IPS-NIHi7 (cell line): ENCODE results near the gene STAT5A.
A peak's percentile ranks its signal among the peaks of the same experiment; 100 is the strongest.
"Not testable (repeated sequence)": the region's sequence is repeated elsewhere in the genome, so short reads cannot be mapped to it uniquely, and the experiment has no call there.

Experiments
- DNase-seq: peaks from one replicate; pipeline ENCODE4 v3.0.0; 2012; ENCODE audit warnings: mixed read lengths; ENCODE audit errors: extremely low spot score

The STAT5A gene

DNA sequence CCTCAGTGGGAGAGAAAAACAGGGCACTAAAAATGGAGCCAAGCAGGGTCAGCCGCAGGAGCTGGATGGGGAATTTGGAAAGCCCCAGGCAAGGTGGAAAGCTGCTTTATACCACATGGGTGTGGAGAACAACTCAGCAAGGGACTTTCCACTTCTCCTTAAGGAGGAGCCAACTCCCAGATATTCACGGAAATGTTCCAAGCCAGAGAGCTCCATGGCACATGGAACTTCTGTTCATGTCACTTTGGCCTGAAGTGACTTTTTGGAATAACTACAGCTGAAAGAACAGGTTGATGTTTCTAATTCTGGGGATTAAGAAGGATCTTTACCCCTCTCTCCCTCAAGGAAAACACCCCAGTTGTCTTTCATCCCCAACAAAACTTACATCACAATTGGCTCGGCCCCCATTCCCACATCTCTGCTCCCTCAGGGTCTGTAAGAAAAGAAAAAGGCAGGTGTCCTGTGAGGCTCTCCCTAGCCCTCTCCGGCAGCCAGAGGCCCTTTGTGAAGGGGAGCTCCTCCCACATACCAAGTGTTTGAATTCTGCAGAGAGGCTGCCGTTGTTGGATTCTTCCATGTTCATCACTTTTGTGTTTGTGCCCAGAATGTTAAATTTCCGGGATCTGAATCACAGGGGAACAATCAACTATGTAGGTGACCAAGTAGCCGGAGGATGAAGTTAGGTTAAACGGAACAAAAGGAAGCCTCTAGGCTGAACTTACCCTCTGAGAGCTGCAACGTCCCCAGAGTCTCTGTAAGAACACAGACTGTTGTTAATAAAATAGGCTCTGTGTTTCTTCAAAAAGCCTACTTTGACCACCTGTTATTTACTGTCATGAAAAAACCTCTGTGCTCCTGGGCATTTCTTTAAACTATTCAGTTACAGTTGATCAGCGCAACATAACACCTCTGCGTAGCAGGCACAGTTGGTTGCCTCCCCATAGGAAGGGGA, 41.0 kb downstream of the STAT5A start:
- DNase-seq: peak; percentile 78

DNA sequence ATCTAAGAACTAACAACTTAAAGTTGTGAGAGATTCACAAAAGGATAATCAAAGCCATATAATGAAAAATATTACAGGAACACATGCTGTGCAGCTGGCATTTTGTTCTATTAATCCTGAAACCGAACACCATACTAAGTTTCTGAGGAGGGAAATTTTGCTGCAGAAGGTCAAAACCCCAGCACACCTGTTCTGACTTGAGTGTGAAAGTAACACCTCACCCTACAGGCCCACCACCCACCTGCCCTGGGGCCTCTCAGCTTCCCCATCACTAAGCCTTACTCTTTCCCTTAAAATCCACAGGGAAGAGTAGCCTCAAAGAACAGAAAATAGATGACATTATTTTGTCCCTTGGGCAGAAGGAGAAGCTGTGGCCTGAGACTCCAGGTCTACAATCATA, 44.8 kb downstream of the STAT5A start:
- no peak for DNase-seq

GRCh38 chr17:42334677-42335076, 46.4 kb downstream of the STAT5A start:
- no peak for DNase-seq

DNA sequence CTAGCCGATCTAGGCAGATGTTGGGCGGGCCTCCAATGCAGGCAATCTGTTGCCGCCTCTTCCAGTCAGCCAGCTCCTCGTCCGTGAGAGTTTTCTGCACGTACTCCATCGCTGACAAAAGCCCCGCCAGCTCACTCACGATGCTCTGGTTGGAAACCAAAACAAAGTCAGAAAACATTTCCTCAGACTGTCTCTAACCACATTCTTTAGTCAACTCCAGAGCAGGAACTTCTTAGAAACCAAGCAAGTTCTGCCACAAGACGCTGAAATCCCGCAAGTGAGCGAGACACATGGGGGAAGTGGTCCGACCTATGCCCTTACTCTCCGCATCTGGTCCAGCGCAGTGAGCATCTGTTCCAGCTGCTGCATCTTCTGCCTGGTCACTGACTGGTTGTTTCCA, 49.1 kb downstream of the STAT5A start:
- no peak for DNase-seq

DNA sequence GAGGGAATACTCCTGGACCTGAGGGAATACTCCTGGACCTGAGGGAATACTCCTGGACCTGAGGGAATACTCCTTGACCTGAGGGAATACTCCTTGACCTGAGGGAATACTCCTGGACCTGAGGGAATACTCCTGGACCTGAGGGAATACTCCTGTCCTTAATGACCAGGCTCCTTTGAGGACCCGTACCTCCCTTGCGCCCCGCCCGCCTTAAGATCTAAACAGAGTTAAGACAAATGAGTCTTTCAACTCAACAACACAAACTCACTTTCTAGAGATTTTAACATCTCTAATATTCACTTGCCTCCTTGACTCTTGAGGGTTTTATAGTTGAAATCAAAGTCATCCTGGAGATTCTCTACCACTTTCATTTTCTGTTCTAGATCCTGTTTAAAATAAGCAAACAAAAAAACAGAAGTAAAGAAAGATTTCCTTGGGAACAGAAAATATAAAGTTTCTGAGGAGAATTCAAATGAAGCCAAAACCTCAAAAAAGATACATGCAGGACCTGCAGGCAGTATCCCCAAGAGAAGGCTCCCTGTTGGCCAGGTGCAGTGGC, 50.2 kb downstream of the STAT5A start:
- DNase-seq: no peak

DNA sequence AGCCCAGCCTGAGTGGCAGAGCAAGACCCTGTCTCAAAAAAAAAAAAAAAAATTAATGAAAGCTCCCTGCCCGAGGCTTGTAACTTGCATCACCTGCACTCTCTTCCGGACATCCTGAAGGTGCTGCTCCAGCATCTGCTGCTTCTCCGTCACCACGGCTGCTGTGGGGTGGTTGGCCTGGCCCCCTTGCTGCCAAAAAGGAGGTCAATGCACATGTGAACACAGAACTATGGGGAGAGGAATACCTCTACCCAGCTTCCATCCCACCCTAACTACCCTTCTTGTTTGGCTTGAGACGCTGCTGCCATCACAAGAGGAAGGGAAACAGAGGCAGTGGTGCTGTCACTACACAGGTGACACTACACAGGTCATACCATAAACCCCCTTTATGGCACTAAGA, 50.9 kb downstream of the STAT5A start:
- no peak for DNase-seq

GRCh38 chr17:42340691-42341127, 52.4 kb downstream of the STAT5A start:
- no peak for DNase-seq

DNA sequence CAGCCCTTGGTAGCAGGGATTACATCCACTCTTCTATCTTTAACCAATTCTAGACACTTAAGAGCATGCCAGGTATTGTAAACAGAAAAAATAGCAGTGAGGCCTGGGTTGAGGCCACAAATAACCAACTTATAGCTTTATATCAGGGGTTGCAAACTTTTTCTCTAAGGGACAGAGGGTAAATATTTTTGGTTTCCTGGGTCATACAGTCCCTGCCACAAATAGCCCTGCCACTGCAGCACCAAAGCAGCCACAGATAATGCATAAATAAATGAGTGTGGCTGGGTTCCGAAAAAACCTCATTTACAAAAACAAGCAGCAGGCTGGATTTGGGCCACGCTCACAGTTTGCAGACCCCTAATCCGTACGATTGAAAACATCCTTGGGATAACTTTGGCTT, 53.3 kb downstream of the STAT5A start:
- DNase-seq: no peak

GRCh38 chr17:42342242-42343008, 54.1 kb downstream of the STAT5A start:
- DNase-seq: no peak

- DNase-seq: no peak
Observed at GRCh38 chr17:42345396-42346073, 57.2 kb downstream of the STAT5A start.

DNA sequence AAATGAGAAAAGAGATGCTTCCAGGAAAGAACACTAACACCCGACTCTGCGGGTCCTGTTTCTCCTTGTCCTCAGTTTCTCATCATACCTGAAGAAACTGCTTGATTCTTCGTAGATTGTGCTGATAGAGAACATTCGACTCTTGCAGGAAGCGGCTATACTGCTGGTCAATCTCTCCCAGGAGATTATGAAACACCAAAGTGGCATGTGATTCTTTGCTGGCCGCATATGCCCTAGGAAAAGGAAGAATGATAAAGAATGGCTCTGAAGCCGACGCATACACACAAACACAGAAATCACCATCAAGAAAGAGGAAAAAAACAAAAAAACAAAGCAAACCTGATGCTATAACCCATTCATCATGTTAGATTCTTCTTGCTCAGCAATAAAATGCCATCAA, 58.2 kb downstream of the STAT5A start:
- DNase-seq: no peak

DNA sequence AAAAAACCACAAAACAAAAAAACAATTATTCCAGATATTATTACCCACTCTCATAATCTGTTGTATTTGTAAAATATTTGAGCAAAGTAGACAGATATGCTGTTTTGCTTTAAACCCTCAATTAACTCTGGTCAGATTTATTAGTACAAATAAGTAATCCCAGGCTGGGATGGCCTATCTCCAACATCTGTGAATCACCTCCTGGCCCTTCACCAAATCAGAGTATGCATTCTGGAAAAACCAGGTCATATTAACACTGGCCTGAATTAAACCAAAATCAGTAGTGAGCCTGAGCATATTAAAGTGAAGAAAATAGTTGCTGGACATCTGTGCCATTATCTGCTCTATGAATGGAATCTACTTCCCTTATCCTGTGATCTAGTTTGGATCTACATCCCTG, 58.9 kb downstream of the STAT5A start:
- no peak for DNase-seq

GRCh38 chr17:42347606-42348005, 59.3 kb downstream of the STAT5A start:
- no peak for DNase-seq

DNA sequence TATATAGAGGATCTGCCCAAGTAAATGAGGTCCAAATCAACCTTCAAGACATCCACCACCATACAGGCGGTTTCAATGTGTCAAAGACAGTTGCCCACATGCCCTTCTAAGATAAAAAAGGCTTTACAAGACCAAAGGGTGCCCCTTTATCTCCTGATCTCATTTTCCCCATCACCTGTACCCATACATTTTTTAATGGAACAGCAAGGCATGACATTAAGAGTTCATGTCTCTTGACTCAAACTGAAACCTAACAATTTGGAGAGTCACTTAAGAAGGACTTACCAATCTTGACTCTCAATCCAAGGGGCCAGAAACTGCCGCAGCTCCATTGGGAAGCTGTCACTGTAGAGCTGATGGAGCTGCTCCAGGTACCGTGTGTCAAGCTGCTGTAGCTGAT, 59.8 kb downstream of the STAT5A start:
- DNase-seq: no peak

DNA sequence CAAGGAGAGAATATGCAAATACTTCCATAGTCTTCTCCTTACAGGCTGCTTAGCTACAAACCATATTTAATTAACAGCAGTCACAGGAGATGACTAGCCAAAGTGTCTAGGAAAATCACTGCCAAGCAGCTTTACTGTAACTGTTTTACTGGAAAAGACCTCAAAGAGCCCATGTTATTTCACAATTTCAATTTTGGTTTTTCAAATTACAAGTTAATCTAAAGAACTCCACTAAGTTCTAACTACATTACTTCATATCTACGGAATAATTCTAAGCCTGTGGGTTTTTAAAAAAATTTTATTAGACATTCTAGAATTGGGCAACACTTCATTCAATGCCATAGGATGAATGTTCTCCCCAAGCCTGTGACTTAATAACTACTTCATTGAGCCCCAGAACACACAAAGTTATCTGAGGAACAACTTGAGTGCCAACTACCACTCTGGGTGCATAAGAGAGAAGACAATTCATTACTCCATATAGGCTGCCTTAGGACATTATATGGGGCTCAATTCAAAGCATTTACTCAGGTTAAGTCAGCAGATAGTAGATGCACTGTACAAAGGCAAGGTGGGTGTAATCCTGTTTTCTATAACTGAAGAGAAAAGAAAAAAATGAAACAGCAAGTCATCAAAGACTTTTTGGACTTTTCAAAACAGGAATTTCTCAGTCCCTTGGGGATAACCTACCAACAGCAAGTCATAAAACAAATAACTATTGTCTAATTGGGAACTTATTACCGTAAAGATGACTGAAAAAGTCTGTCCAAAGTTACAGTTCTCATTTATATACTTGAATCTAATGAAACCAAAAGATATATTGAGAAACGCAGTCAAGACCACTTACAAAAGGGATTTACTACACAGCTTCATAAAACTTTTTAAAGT, 66.9 kb downstream of the STAT5A start:
- no peak for DNase-seq

DNA sequence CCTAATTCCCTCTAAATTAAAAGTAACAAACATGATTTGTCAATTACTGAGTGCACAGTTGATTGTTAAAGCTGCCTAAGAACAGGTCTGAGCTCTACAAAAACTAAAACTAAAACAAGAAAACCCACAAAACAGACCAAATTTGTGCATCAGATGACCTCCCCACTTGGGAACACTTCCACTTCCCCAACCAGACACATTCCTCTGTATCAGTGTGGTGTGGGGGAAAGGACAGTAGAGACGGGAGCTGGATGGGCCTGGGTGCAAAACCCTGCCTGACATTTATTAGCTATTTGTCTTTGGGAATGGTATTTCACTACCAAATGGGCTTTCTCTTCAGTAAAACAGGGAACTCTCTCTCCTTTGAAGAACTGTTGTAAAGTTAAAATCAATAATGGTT, 70.1 kb downstream of the STAT5A start:
- DNase-seq: no peak

GRCh38 chr17:42359133-42359532, 70.8 kb downstream of the STAT5A start:
- DNase-seq: no peak

DNA sequence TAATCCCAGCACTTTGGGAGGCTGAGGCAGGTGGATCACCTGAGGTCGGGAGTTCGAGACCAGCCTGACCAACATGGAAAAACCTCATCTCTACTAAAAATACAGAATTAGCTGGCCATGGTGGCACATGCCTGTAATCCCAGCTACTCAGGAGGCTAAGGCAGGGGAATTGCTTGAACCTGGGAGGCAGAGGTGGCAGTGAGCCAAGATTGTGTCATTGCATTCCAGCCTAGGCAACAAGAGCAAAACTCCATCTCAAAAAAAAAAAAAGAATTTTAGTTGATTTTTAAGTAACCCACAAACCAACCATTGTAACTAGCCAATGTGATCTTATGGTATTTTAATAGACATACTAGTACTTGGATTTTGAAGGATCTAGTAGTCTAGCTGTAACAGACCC, 72.1 kb downstream of the STAT5A start:
- not testable (repeated sequence) for DNase-seq
